Activated T-helper 1 cell treated with anti-CD3 and anti-CD28 coated beads, Interleukin-12 subunit alpha, Interleukin-12 subunit beta, Interleukin-2, Interleukin-4 antibody, amounts not matched to agents 30 ng/mL and 10 ng/mL and 1 ng/mL, durations not matched to agents 14 hours and 24 hours and 36 hours (primary cell): ENCODE data around the gene LRRC51. TPM values are rescaled to one million over a fixed set of nuclear protein-coding genes. Genes with fewer than 3 reads are reported as not detected.

Experiments
- DNase-seq: peaks from one replicate; pipeline ENCODE4 v3.0.0; 2021; ENCODE audit warnings: low spot score
- H3K27ac Mint-ChIP-seq: one replicate; pipeline ENCODE4 v1.8.0; 2021; ENCODE audit warnings: mild to moderate bottlenecking, mixed read lengths
- H3K27me3 Mint-ChIP-seq: one replicate; pipeline ENCODE4 v1.8.0; 2022; ENCODE audit warnings: mild to moderate bottlenecking, moderate library complexity, mixed read lengths; ENCODE audit not compliant: insufficient read depth
- H3K36me3 Mint-ChIP-seq: one replicate; pipeline ENCODE4 v1.8.0; 2021; ENCODE audit warnings: low read depth, mixed read lengths
- H3K4me1 Mint-ChIP-seq: one replicate; pipeline ENCODE4 v1.8.0; 2021; ENCODE audit warnings: low read depth, mixed read lengths
- H3K4me3 Mint-ChIP-seq: one replicate; pipeline ENCODE4 v1.8.0; 2021; ENCODE audit warnings: mild to moderate bottlenecking, moderate library complexity, mixed read lengths
- H3K9me3 Mint-ChIP-seq: one replicate; pipeline ENCODE4 v1.8.0; 2021; ENCODE audit warnings: mixed read lengths
- intact Hi-C: fragments of 100-400 bp; cut with micrococcal nuclease; formaldehyde crosslinking; loops from one replicate; pipeline ENCODE4 v1.15.1; 2024
- total RNA-seq: library from RNA; stranded (reverse); gene quantifications from 2 replicates; pipeline ENCODE4 v1.2.3, GENCODE V29; 2022

Gene LRRC51
- total RNA-seq, 1 donor from 2014 or later, result 8.2 TPM

- Mint-ChIP-seq H3K36me3 (peaks cover 15% of the 10 kb centered on the region), H3K9me3 (no peaks in the 10 kb centered on the region), H3K27ac (peak overlapping the region; percentile 87), H3K27me3 (no peaks in the 10 kb centered on the region), H3K4me1 (peaks cover 41% of the 10 kb centered on the region), H3K4me3 (peak overlapping the region; percentile 95)
- DNase-seq, result no peak
- intact Hi-C loops, result loop anchor here (2.0 to 10.0 kb wide), 3 partner anchors 173 to 713 kb away; partner anchors contain the start of genes ATG16L2, CLPB, RNF121 and XNDC1N
Measured at GRCh38 chr11:72102162-72102561, 21.5 kb downstream of the LRRC51 start.

- Mint-ChIP-seq H3K4me3 (peak overlapping the region; percentile 95), H3K27me3 (no peaks in the 10 kb centered on the region), H3K9me3 (no peaks in the 10 kb centered on the region), H3K4me1 (peaks cover 41% of the 10 kb centered on the region), H3K36me3 (peaks cover 14% of the 10 kb centered on the region), H3K27ac (peak overlapping the region; percentile 87)
- intact Hi-C loops, result loop anchor here (2.0 to 10.0 kb wide), 3 partner anchors 174 to 712 kb away; partner anchors contain the start of genes ATG16L2, CLPB, RNF121 and XNDC1N
- DNase-seq, result no peak
Measured at GRCh38 chr11:72102631-72102945, 21.9 kb downstream of the LRRC51 start.

- Mint-ChIP-seq H3K4me3 (peak within 1 kb of the TSS; percentile 95), H3K4me1 (peaks cover 41% of the 10 kb centered on the region), H3K9me3 (no peaks in the 10 kb centered on the region), H3K27ac (peak within 1 kb of the TSS; percentile 87), H3K36me3 (peaks cover 14% of the 10 kb centered on the region), H3K27me3 (no peaks in the 10 kb centered on the region)
- peak; percentile 97 for DNase-seq
- intact Hi-C loops, result loop anchor here (1.0 to 10.0 kb wide), 8 partner anchors 9 to 712 kb away; partner anchors contain the start of genes ANAPC15, ATG16L2, CLPB and LRRC51
Measured at GRCh38 chr11:72102946-72103753, 22.5 kb downstream of the LRRC51 start, which contains the start of gene LAMTOR1. Gene LAMTOR1, minus strand, starts transcription at chr11:72103297. Its CDS starts 73 bp downstream, at chr11:72103224.

- H3K4me1 Mint-ChIP-seq, result peaks cover 41% of the 10 kb centered on the region
- intact Hi-C loops, result loop anchor here (1.0 to 10.0 kb wide), 8 partner anchors 9 to 711 kb away; partner anchors contain the start of genes ANAPC15, ATG16L2, CLPB and LRRC51
- no peaks in the 10 kb centered on the region for H3K27me3 Mint-ChIP-seq
- DNase-seq, result no peak
- H3K27ac Mint-ChIP-seq, result peak overlapping the region; percentile 87
- H3K9me3 Mint-ChIP-seq, result no peaks in the 10 kb centered on the region
- peaks cover 14% of the 10 kb centered on the region for H3K36me3 Mint-ChIP-seq
- H3K4me3 Mint-ChIP-seq, result peak overlapping the region; percentile 95
Measured at GRCh38 chr11:72103754-72104167, 23.1 kb downstream of the LRRC51 start.

- H3K4me1 Mint-ChIP-seq, result peaks cover 37% of the 10 kb centered on the region
- no peak for DNase-seq
- no peak within 1 kb of the TSS for H3K4me3 Mint-ChIP-seq
- H3K27ac Mint-ChIP-seq, result no peak within 1 kb of the TSS
- no peaks in the 10 kb centered on the region for H3K9me3 Mint-ChIP-seq
- peaks cover 11% of the 10 kb centered on the region for H3K36me3 Mint-ChIP-seq
- intact Hi-C loops, result loop anchor here (10.0 kb wide), 1 partner anchor 709 kb away; the partner anchor contains the start of gene ATG16L2
- H3K27me3 Mint-ChIP-seq, result no peaks in the 10 kb centered on the region
Measured at GRCh38 chr11:72105888-72106287, 25.2 kb downstream of the LRRC51 start, which contains the start of gene TOMT. Gene TOMT, plus strand, starts transcription at chr11:72105924. Its CDS starts 28 bp downstream, at chr11:72105952.

- Mint-ChIP-seq H3K27me3 (no peaks in the 10 kb centered on the region), H3K36me3 (peaks cover 6% of the 10 kb centered on the region), H3K4me3 (peak overlapping the region; percentile 90), H3K9me3 (peaks cover 5% of the 10 kb centered on the region), H3K27ac (peak overlapping the region; percentile 98), H3K4me1 (peaks cover 28% of the 10 kb centered on the region)
- DNase-seq, result no peak
- intact Hi-C loops, result loop anchor here (1.0 kb wide), 9 partner anchors 8 to 557 kb away; partner anchors contain the start of genes CLPB, LAMTOR1, LRRC51 and NUMA1
Measured at GRCh38 chr11:72111300-72112142, 30.9 kb downstream of the LRRC51 start.

- intact Hi-C loops, result loop anchor here (1.0 kb wide), 9 partner anchors 9 to 556 kb away; partner anchors contain the start of genes CLPB, LAMTOR1, LRRC51 and NUMA1
- peak; percentile 97 for DNase-seq
- Mint-ChIP-seq H3K36me3 (peaks cover 6% of the 10 kb centered on the region), H3K4me1 (peaks cover 28% of the 10 kb centered on the region), H3K27ac (peak within 1 kb of the TSS; percentile 98), H3K9me3 (peaks cover 5% of the 10 kb centered on the region), H3K4me3 (peak within 1 kb of the TSS; percentile 90), H3K27me3 (no peaks in the 10 kb centered on the region)
Measured at GRCh38 chr11:72112143-72112977, 31.7 kb downstream of the LRRC51 start, which contains the start of gene ANAPC15. Gene ANAPC15, minus strand, starts transcription at chr11:72112695. Its CDS starts 1,419 bp downstream, at chr11:72111276.

GRCh38 chr11:72112978-72113808 lies 32.5 kb downstream of the LRRC51 start:
- H3K27me3 Mint-ChIP-seq, result no peaks in the 10 kb centered on the region
- H3K4me1 Mint-ChIP-seq, result peaks cover 28% of the 10 kb centered on the region
- intact Hi-C loops, result loop anchor here (1.0 kb wide), 9 partner anchors 10 to 555 kb away; partner anchors contain the start of genes CLPB, LAMTOR1, LRRC51 and NUMA1
- no peak for DNase-seq
- peaks cover 6% of the 10 kb centered on the region for H3K36me3 Mint-ChIP-seq
- peaks cover 5% of the 10 kb centered on the region for H3K9me3 Mint-ChIP-seq
- peak overlapping the region; percentile 90 for H3K4me3 Mint-ChIP-seq
- peak overlapping the region; percentile 98 for H3K27ac Mint-ChIP-seq

- Mint-ChIP-seq H3K4me1 (peaks cover 28% of the 10 kb centered on the region), H3K4me3 (no peak overlapping the region), H3K36me3 (peaks cover 6% of the 10 kb centered on the region), H3K9me3 (peaks cover 5% of the 10 kb centered on the region), H3K27ac (no peak overlapping the region), H3K27me3 (peaks cover 2% of the 10 kb centered on the region)
- no peak for DNase-seq
- intact Hi-C loops, result no loop called here
Measured at GRCh38 chr11:72114570-72114969, 33.9 kb downstream of the LRRC51 start.

- no peak overlapping the region for H3K27ac Mint-ChIP-seq
- peaks cover 5% of the 10 kb centered on the region for H3K9me3 Mint-ChIP-seq
- H3K36me3 Mint-ChIP-seq, result no peaks in the 10 kb centered on the region
- no peak for DNase-seq
- H3K4me1 Mint-ChIP-seq, result peaks cover 20% of the 10 kb centered on the region
- H3K4me3 Mint-ChIP-seq, result no peak overlapping the region
- intact Hi-C loops, result no loop called here
- peaks cover 2% of the 10 kb centered on the region for H3K27me3 Mint-ChIP-seq
Measured at GRCh38 chr11:72116019-72116755, 35.5 kb downstream of the LRRC51 start.
